HL-60 (cell line): ENCODE results near the gene CCDC74B.
"Not testable (repeated sequence)": the region's sequence is repeated elsewhere in the genome, so short reads cannot be mapped to it uniquely, and the experiment has no call there.

Source experiments
- DNase-seq, 2 experiments: peaks; one replicate each; pipeline ENCODE4 v3.0.0-alpha.2; 2010 to 2020; ENCODE audit warnings: low read depth in 1 of 2, low spot score in 1 of 2
- H3K27ac ChIP-seq: fragments of 250-450 bp; sonication (Bioruptor Pico); replicated peaks from 2 replicates; pipeline ENCODE4 v1.5.1; 2020; ENCODE audit warnings: mild to moderate bottlenecking, moderate library complexity
- H3K27me3 ChIP-seq: fragments of 250-450 bp; sonication (Bioruptor Pico); 2 replicates; pipeline ENCODE4 v1.5.1; 2021; ENCODE audit warnings: mild to moderate bottlenecking, moderate library complexity; ENCODE audit not compliant: insufficient read depth, poor library complexity, severe bottlenecking
- H3K4me3 ChIP-seq: replicated peaks from 2 replicates; pipeline ENCODE4 v1.5.1; 2011; ENCODE audit warnings: mild to moderate bottlenecking, control low read depth, low read length; ENCODE audit not compliant: insufficient read depth

Gene CCDC74B

GRCh38 chr2:130142396-130143265 lies 2.3 kb downstream of the CCDC74B start:
- not testable (repeated sequence) for H3K27ac ChIP-seq, DNase-seq, H3K4me3 ChIP-seq, H3K27me3 ChIP-seq

GRCh38 chr2:130141645-130142370 lies 3.1 kb downstream of the CCDC74B start:
- DNase-seq, H3K27me3 ChIP-seq, H3K4me3 ChIP-seq, H3K27ac ChIP-seq: not testable (repeated sequence)

GRCh38 chr2:130141002-130141401 lies 3.9 kb downstream of the CCDC74B start:
- H3K27me3 ChIP-seq, DNase-seq, H3K27ac ChIP-seq, H3K4me3 ChIP-seq: not testable (repeated sequence)

GRCh38 chr2:130140516-130140915 lies 4.4 kb downstream of the CCDC74B start:
- not testable (repeated sequence) for H3K27me3 ChIP-seq, H3K4me3 ChIP-seq, DNase-seq, H3K27ac ChIP-seq

- not testable (repeated sequence) for H3K27ac ChIP-seq, DNase-seq, H3K27me3 ChIP-seq, H3K4me3 ChIP-seq
These were observed 5.3 kb downstream of the CCDC74B start for GRCh38 chr2:130139331-130140280.

GRCh38 chr2:130138841-130139251 lies 6.1 kb downstream of the CCDC74B start:
- H3K27me3 ChIP-seq, H3K27ac ChIP-seq, H3K4me3 ChIP-seq, DNase-seq: not testable (repeated sequence)

GRCh38 chr2:130138326-130138725 lies 6.6 kb downstream of the CCDC74B start:
- not testable (repeated sequence) for DNase-seq, H3K27ac ChIP-seq, H3K27me3 ChIP-seq

GRCh38 chr2:130137118-130137517 lies 7.8 kb downstream of the CCDC74B start:
- not testable (repeated sequence) for H3K4me3 ChIP-seq, H3K27ac ChIP-seq, DNase-seq, H3K27me3 ChIP-seq

More at GRCh38 chr2:130138326-130138725, 6.6 kb downstream of the CCDC74B start:
- not testable (repeated sequence) for H3K4me3 ChIP-seq

GRCh38 chr2:130136546-130136945 lies 8.4 kb downstream of the CCDC74B start:
- H3K4me3 ChIP-seq, H3K27me3 ChIP-seq, DNase-seq, H3K27ac ChIP-seq: not testable (repeated sequence)
